IPS DF 4.7 (cell line): ENCODE measurements around the gene PGLYRP1.

Experiments used
- DNase-seq: peaks from one replicate; pipeline ENCODE4 v3.0.0-alpha.2; 2013; ENCODE audit warnings: low spot score; ENCODE audit errors: extremely low read depth

PGLYRP1 gene

GRCh38 chr19:45971260-45971902 is 51.5 kb downstream of the PGLYRP1 start:
- DNase-seq: no peak

- no peak for DNase-seq
These were observed 53.2 kb downstream of the PGLYRP1 start for GRCh38 chr19:45969676-45970075.
